MCF 10A (cell line): Measurements from ENCODE around the gene IGLON5. TPM values are rescaled to one million over a fixed set of nuclear protein-coding genes. Genes with fewer than 3 reads are reported as not detected.

Source experiments
- BruUV-seq: library from RNA; stranded (reverse); fragments of 400-500 nt; replicated peaks from 2 replicates; lab custom pipeline; 2021; lab: Mats Ljungman, UMichigan
- CTCF ChIA-PET: fragments of 300-600 bp; sonication (Branson Sonifier 250); formaldehyde crosslinking; extraction: SDS; loops from one replicate; lab custom pipeline; 2021; ENCODE audit warnings: antibody characterized with exemption, inconsistent platforms; lab: Yijun Ruan, JAX
- POLR2A ChIA-PET: fragments of 300-600, 350-650 bp; sonication (Branson Sonifier 250); formaldehyde crosslinking; extraction: SDS; loops from one replicate; lab custom pipeline; 2020; ENCODE audit warnings: antibody characterized with exemption, inconsistent platforms; lab: Yijun Ruan, JAX
- DNase-seq: peaks from one replicate; pipeline ENCODE4 v3.0.0-alpha.2; 2018; ENCODE audit not compliant: unreplicated experiment
- H3K27ac Mint-ChIP-seq: one replicate; pipeline ENCODE4 v1.8.0; 2022; ENCODE audit warnings: mild to moderate bottlenecking, low read depth, mixed read lengths; ENCODE audit not compliant: unreplicated experiment
- H3K27me3 Mint-ChIP-seq: one replicate; pipeline ENCODE4 v1.8.0; 2022; ENCODE audit warnings: mixed read lengths; ENCODE audit not compliant: insufficient read depth, unreplicated experiment
- H3K36me3 Mint-ChIP-seq: one replicate; pipeline ENCODE4 v1.8.0; 2022; ENCODE audit warnings: mild to moderate bottlenecking, moderate library complexity, mixed read lengths; ENCODE audit not compliant: insufficient read depth, unreplicated experiment
- H3K4me1 Mint-ChIP-seq: one replicate; pipeline ENCODE4 v1.8.0; 2022; ENCODE audit warnings: mixed read lengths; ENCODE audit not compliant: insufficient read depth, unreplicated experiment
- H3K4me3 Mint-ChIP-seq: one replicate; pipeline ENCODE4 v1.8.0; 2022; ENCODE audit warnings: mild to moderate bottlenecking, moderate library complexity, mixed read lengths; ENCODE audit not compliant: unreplicated experiment
- H3K9me3 Mint-ChIP-seq: one replicate; pipeline ENCODE4 v1.8.0; 2022; ENCODE audit warnings: mixed read lengths; ENCODE audit not compliant: unreplicated experiment
- CTCF ChIP-seq: fragments of 200-600 bp; IDR thresholded peaks from one replicate; pipeline ENCODE4 v1.8.0; 2022; ENCODE audit warnings: antibody characterized with exemption, mild to moderate bottlenecking; ENCODE audit not compliant: unreplicated experiment
- intact Hi-C: fragments of 100-400 bp; cut with micrococcal nuclease; formaldehyde crosslinking; loops from 2 replicates; pipeline ENCODE4 v1.14.1; 2022
- total RNA-seq: library from RNA; stranded (reverse); gene quantifications from 2 replicates; pipeline ENCODE4 v1.2.3, GENCODE V29; 2022

The IGLON5 gene
- total RNA-seq, 1 experiment from 2014 or later: not detected

- BruUV-seq: no TSS peak
- Mint-ChIP-seq H3K9me3 (no peaks in the 10 kb centered on the region), H3K27ac (no peak overlapping the region), H3K36me3 (peaks cover 3% of the 10 kb centered on the region), H3K27me3 (no peaks in the 10 kb centered on the region), H3K4me3 (no peak overlapping the region), H3K4me1 (peaks cover 5% of the 10 kb centered on the region)
- intact Hi-C loops: no loop called here
- ChIA-PET CTCF (interaction anchor here (0.7 to 1.4 kb wide), 4 partner anchors 28 to 283 kb away, joined by 3 to 4 read pairs (median 3); no protein-coding TSS in a partner anchor), POLR2A (interaction anchor here (0.6 kb wide), 1 partner anchor 224 kb away, joined by 3 read pairs; no protein-coding TSS in a partner anchor)
- TF ChIP-seq CTCF: no peak
- no peak for DNase-seq
Observed at GRCh38 chr19:51370230-51370629, 58.8 kb downstream of the IGLON5 start.

GRCh38 chr19:51371186-51371690 is 59.8 kb downstream of the IGLON5 start:
- Mint-ChIP-seq H3K4me1 (no peaks in the 10 kb centered on the region), H3K9me3 (no peaks in the 10 kb centered on the region), H3K4me3 (no peak overlapping the region), H3K27ac (no peak overlapping the region), H3K27me3 (no peaks in the 10 kb centered on the region), H3K36me3 (no peaks in the 10 kb centered on the region)
- no TSS peak for BruUV-seq
- intact Hi-C loops: no loop called here
- no peak for TF ChIP-seq CTCF
- no peak for DNase-seq
- CTCF ChIA-PET: interaction anchor here (0.8 to 1.4 kb wide), 3 partner anchors 65 to 413 kb away, joined by 3 to 4 read pairs (median 3); no protein-coding TSS in a partner anchor
- POLR2A ChIA-PET: no interaction called here

GRCh38 chr19:51372021-51372648 is 60.7 kb downstream of the IGLON5 start:
- Mint-ChIP-seq H3K27me3 (no peaks in the 10 kb centered on the region), H3K36me3 (no peaks in the 10 kb centered on the region), H3K27ac (no peak overlapping the region), H3K4me1 (no peaks in the 10 kb centered on the region), H3K9me3 (no peaks in the 10 kb centered on the region), H3K4me3 (no peak overlapping the region)
- TF ChIP-seq CTCF: no peak
- BruUV-seq: no TSS peak
- ChIA-PET CTCF (interaction anchor here (0.5 to 0.9 kb wide), 3 partner anchors 13 to 412 kb away, joined by 3 read pairs; no protein-coding TSS in a partner anchor), POLR2A (no interaction called here)
- intact Hi-C loops: no loop called here
- DNase-seq: no peak

- no peak for DNase-seq
- Mint-ChIP-seq H3K27me3 (no peaks in the 10 kb centered on the region), H3K36me3 (no peaks in the 10 kb centered on the region), H3K27ac (no peak within 1 kb of the TSS), H3K4me3 (no peak within 1 kb of the TSS), H3K4me1 (no peaks in the 10 kb centered on the region), H3K9me3 (no peaks in the 10 kb centered on the region)
- TF ChIP-seq CTCF: no peak
- no TSS peak for BruUV-seq
- intact Hi-C loops: no loop called here
- POLR2A ChIA-PET: no interaction called here
- CTCF ChIA-PET: interaction anchor here (0.5 to 0.9 kb wide), 3 partner anchors 9 to 26 kb away, joined by 3 read pairs; no protein-coding TSS in a partner anchor
Observed at GRCh38 chr19:51372649-51373504, 61.4 kb downstream of the IGLON5 start, which contains the start of gene NKG7. Gene NKG7 (minus strand): TSS chr19:51372654. CDS start chr19:51372535, 119 bp downstream.
